Right renal pelvis (tissue), 4 donors: ENCODE measurements around the gene FDX1. TPM values are rescaled to one million over a fixed set of nuclear protein-coding genes. Genes with fewer than 3 reads are reported as not detected.
"Not testable (repeated sequence)": the region's sequence is repeated elsewhere in the genome, so short reads cannot be mapped to it uniquely, and the experiment has no call there.

ENCODE experiments used
- DNase-seq, 4 donors: peaks; one replicate each; pipeline ENCODE4 v3.0.0-alpha.2; 2013; ENCODE audit warnings: low read depth in 4 of 4, low spot score in 3 of 4, missing footprints in 1 of 4
- polyA plus RNA-seq, 4 donors: library from polyadenylated mRNA; unstranded; fragments of 120-200 nt; gene quantifications; one replicate each; pipeline ENCODE4 v1.2.1, GENCODE V29; 2013; ENCODE audit not compliant: insufficient read length in 4 of 4

The FDX1 gene
- polyA plus RNA-seq = 10 to 100 TPM; 23.3 to 23.9 (median 23.6) TPM

- peak; percentile 54 to 78 (median 63) for DNase-seq
These were observed at the start of gene FDX1 for GRCh38 chr11:110429731-110430266. FDX1 (plus strand) TSS chr11:110429948; CDS start chr11:110430121, 173 bp downstream.

GRCh38 chr11:110380836-110381622, 48.7 kb upstream of the FDX1 start:
- no peak for DNase-seq

GRCh38 chr11:110388231-110388630, 41.5 kb upstream of the FDX1 start:
- not testable (repeated sequence) for DNase-seq

GRCh38 chr11:110389965-110390364, 39.8 kb upstream of the FDX1 start:
- DNase-seq = no peak

GRCh38 chr11:110392056-110392455, 37.7 kb upstream of the FDX1 start:
- DNase-seq = no peak

GRCh38 chr11:110397668-110398286, 32.0 kb upstream of the FDX1 start:
- DNase-seq = not testable (repeated sequence)

- not testable (repeated sequence) for DNase-seq
These were observed 26.2 kb upstream of the FDX1 start for GRCh38 chr11:110403585-110403984.

GRCh38 chr11:110405636-110406035, 24.1 kb upstream of the FDX1 start:
- DNase-seq = not testable (repeated sequence)

GRCh38 chr11:110407315-110407714, 22.4 kb upstream of the FDX1 start:
- DNase-seq = no peak

- DNase-seq = no peak
These were observed 20.6 kb upstream of the FDX1 start for GRCh38 chr11:110409174-110409573.

- DNase-seq = no peak
These were observed 19.1 kb upstream of the FDX1 start for GRCh38 chr11:110410651-110411050.

GRCh38 chr11:110415081-110415480, 14.7 kb upstream of the FDX1 start:
- DNase-seq = no peak

GRCh38 chr11:110421658-110422057, 8.1 kb upstream of the FDX1 start:
- not testable (repeated sequence) for DNase-seq

GRCh38 chr11:110422306-110422905, 7.3 kb upstream of the FDX1 start:
- DNase-seq = no peak

- DNase-seq = no peak
These were observed 4.8 kb upstream of the FDX1 start for GRCh38 chr11:110424775-110425444.

- no peak for DNase-seq
These were observed 3.8 kb upstream of the FDX1 start for GRCh38 chr11:110425751-110426545.

- no peak for DNase-seq
These were observed 1.7 kb upstream of the FDX1 start for GRCh38 chr11:110428040-110428439.

GRCh38 chr11:110428956-110429730, 605 bp upstream of the FDX1 start:
- no peak for DNase-seq
